WERI-Rb-1 (cell line): ENCODE results near the gene PPP1R12C.

Source experiments
- DNase-seq: peaks from one replicate; pipeline ENCODE4 v3.0.0-alpha.2; 2020
- H3K27ac ChIP-seq: fragments of 250-450 bp; sonication (Bioruptor Pico); 2 replicates; pipeline ENCODE4 v1.5.1; 2020; ENCODE audit warnings: mild to moderate bottlenecking, moderate library complexity
- H3K27me3 ChIP-seq: fragments of 250-450 bp; sonication (Bioruptor Pico); 2 replicates; pipeline ENCODE4 v1.5.1; 2021; ENCODE audit warnings: mild to moderate bottlenecking, low read depth, moderate library complexity; ENCODE audit not compliant: insufficient read depth, severe bottlenecking
- H3K36me3 ChIP-seq: fragments of 250-450 bp; sonication (Bioruptor Pico); 2 replicates; pipeline ENCODE4 v1.5.1; 2020; ENCODE audit warnings: mild to moderate bottlenecking, moderate library complexity
- H3K4me3 ChIP-seq: 2 replicates; pipeline ENCODE4 v1.5.1; 2011; ENCODE audit warnings: low read depth, mild to moderate bottlenecking, control low read depth, low read length
- H3K9me3 ChIP-seq: fragments of 250-450 bp; sonication (Bioruptor Pico); 2 replicates; pipeline ENCODE4 v1.5.1; 2021; ENCODE audit warnings: mild to moderate bottlenecking, moderate library complexity; ENCODE audit not compliant: severe bottlenecking
- TF ChIP-seq, protein P1 (sequence below): IDR thresholded peaks from 2 replicates; pipeline ENCODE4 v1.5.1; 2011; ENCODE audit warnings: low read depth, mild to moderate bottlenecking, control low read depth, inconsistent platforms, low read length

PPP1R12C gene

DNA sequence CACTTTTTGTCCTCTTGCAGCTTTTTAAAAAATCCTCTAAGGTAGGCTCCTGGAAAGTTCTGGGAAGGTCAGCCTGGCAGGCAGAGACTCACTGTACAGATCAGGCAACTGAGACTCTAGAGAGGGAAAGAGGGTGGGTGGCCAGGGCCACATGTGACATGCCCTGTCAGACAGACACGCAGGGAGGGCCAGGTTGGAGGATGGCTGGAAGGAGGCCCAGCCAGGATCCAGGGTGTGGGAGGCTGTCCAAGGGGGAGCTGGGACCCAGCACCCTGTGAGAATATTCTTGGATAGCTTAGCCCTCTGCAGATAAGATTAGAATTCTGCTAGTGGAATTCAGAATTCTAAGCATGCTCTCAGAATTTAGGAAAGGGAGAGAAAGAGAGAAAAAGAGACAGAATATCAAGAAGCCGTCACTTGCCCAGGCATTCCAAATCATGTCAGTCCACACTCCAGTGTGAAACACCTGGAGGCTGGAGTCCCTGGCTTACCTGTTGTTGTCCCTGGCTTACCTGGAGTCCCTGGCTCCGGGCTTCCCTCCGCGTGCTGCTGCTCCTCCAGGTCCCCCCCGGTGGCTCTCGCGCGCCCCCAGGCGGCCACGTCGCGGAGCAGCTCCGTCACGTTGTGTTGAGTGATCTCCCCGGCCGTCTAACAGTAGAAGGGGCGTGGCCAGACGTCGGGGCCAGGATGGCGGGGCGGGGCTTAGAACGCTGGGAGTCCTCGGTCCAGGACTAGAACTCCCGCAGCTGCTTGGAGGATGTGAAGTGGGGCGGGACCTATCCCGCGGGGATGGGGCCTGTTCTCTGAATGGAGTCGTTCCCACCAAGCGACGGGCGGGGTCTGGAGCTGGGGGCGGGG is 42.9 kb upstream of the PPP1R12C start:
- Histone ChIP-seq H3K4me3 (peak overlapping the region; percentile 41; the same call in 1 of the 2 replicates), H3K36me3 (no peaks in the 10 kb centered on the region), H3K27me3 (peaks cover 6% of the 10 kb centered on the region), H3K27ac (no peak overlapping the region), H3K9me3 (no peaks in the 10 kb centered on the region)
- TF ChIP-seq, protein P1, sequence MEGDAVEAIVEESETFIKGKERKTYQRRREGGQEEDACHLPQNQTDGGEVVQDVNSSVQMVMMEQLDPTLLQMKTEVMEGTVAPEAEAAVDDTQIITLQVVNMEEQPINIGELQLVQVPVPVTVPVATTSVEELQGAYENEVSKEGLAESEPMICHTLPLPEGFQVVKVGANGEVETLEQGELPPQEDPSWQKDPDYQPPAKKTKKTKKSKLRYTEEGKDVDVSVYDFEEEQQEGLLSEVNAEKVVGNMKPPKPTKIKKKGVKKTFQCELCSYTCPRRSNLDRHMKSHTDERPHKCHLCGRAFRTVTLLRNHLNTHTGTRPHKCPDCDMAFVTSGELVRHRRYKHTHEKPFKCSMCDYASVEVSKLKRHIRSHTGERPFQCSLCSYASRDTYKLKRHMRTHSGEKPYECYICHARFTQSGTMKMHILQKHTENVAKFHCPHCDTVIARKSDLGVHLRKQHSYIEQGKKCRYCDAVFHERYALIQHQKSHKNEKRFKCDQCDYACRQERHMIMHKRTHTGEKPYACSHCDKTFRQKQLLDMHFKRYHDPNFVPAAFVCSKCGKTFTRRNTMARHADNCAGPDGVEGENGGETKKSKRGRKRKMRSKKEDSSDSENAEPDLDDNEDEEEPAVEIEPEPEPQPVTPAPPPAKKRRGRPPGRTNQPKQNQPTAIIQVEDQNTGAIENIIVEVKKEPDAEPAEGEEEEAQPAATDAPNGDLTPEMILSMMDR, result peak; percentile 82
- peak; percentile 98 for DNase-seq

DNA sequence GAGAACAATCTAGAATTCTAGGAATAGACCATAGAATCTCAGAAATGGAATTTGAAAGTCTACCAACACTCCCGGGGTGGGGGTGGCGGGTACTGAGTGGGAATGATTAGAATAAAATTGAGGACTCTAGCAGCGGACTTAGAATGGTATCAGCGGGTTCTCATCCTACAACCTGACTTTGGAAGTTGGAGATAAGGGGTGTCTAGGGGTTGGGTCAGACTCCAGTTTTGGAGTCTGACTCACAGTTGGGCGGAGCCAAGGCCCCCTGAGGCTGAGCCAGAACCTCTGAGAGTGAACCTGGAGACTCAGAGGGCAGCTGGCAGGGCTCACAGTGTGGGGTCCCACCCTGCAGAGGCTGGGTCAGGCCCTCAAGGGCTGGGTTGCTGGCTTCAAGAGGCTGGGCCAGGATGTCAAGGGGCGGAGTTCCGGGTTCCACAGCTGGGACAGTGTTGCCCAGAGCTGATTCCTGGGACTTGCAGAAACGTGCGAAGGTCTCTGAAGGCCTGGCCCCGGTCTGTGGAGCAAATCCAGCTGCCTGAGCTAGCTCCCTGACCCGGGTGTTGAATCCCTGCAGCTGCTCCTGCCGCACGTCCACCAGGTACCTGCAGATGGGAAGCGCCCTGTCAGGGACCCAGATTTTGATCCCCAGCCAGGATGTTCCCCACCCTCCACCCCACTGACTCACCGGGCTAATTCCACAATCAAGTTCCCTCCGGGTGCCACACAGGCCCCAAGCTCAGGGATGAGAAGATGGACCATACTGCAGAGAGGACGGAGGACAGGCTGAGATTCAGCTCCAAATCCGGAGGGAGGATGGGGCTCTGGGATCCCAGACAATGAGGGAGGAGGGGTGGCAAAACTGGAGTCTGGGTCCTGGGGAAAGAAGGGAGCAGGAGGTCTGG is 41.7 kb upstream of the PPP1R12C start:
- no peaks in the 10 kb centered on the region for H3K36me3 ChIP-seq
- TF ChIP-seq, protein P1, result no peak
- no peaks in the 10 kb centered on the region for H3K9me3 ChIP-seq
- peaks cover 6% of the 10 kb centered on the region for H3K27me3 ChIP-seq
- H3K4me3 ChIP-seq, result no peak overlapping the region
- DNase-seq, result no peak
- H3K27ac ChIP-seq, result no peak overlapping the region

DNA sequence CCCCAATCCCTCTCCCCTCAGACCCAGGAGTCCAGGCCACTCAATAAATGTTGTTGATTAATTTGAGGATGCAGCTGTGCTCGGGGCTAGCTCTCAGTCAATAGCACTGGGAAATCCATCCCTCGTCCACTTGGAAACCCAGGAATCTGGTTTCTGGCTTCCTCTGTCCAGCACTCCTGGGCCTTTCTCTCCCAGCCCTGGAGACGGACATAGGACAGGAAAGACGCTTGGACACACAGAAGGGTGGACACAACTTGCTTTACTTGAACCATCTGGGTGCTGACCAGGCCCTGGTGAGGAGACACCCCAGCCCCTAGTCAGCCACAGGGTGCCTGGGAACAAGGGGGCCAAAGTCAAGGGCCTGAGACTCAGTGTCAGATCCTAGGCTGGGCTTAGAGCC is 41.0 kb upstream of the PPP1R12C start:
- TF ChIP-seq, protein P1, result no peak
- Histone ChIP-seq H3K4me3 (no peak overlapping the region), H3K27ac (no peak overlapping the region), H3K36me3 (no peaks in the 10 kb centered on the region), H3K27me3 (peaks cover 6% of the 10 kb centered on the region), H3K9me3 (no peaks in the 10 kb centered on the region)
- DNase-seq, result no peak

DNA sequence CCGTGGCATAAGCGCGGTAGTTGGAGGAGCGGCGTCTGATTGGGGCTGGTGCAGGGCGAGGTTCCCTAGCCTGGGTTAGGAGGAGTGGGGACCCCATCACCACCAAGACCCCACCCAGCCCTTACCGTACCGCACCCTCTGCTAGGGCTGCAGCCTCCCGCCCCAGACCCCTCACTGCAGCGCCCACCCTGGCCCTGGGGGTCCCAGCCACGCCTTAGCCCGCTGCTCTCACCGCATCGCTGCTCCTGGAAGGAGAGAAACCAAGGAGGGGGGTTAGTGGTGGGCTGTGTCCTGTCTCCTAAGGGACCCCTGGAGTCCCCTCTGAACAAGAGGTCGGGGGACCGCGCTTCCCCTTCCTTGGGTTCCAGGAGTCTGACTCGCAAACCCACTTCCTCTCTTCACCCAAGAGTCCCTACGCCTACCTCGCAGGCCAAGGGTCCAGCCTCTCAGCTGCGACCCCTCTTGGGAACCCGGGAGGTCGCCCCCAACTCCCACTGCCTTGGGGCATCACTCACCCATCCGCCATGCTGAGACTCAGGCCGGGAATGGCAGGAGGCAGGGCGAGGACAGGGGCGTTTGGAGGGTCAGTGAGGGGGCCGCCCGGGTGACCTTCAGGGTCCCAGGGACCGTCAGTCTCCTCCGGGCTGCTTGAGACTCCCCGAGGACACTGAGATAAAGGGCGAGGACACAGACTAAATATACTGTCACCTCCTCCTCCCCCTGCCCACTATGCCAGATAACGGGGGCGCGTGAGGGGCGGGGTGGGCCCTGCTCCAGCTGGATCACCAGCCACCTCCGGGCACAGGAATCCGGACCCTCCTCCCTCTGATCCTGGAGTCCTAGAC is 39.8 kb upstream of the PPP1R12C start, which contains the start of gene TNNI3:
Gene TNNI3 (minus strand): TSS at position 669 of the 845 bp plus-strand sequence. CDS start 143 bp downstream, at position 526.
- peaks cover 6% of the 10 kb centered on the region for H3K9me3 ChIP-seq
- H3K36me3 ChIP-seq, result no peaks in the 10 kb centered on the region
- no peak within 1 kb of the TSS for H3K4me3 ChIP-seq
- TF ChIP-seq, protein P1, result no peak
- no peak within 1 kb of the TSS for H3K27ac ChIP-seq
- DNase-seq, result no peak
- H3K27me3 ChIP-seq, result peaks cover 6% of the 10 kb centered on the region
